Nephron progenitor cell (in vitro differentiated cells): ENCODE results near the gene MAP3K4.
A peak's percentile ranks its signal among the peaks of the same experiment; 100 is the strongest.

Source experiments
- DNase-seq: peaks from one replicate; pipeline ENCODE4 v3.0.0; 2021
- H3K27ac Mint-ChIP-seq: 2 replicates; pipeline ENCODE4 v1.8.0; 2021; ENCODE audit warnings: mild to moderate bottlenecking, moderate library complexity, mixed read lengths
- H3K27me3 Mint-ChIP-seq: 2 replicates; pipeline ENCODE4 v1.8.0; 2021; ENCODE audit warnings: mild to moderate bottlenecking, low read depth, mixed read lengths; ENCODE audit not compliant: poor library complexity
- H3K36me3 Mint-ChIP-seq: 2 replicates; pipeline ENCODE4 v1.8.0; 2021; ENCODE audit warnings: low read depth, mixed read lengths
- H3K4me1 Mint-ChIP-seq: 2 replicates; pipeline ENCODE4 v1.8.0; 2021; ENCODE audit warnings: mixed read lengths
- H3K4me3 Mint-ChIP-seq: 2 replicates; pipeline ENCODE4 v1.8.0; 2021; ENCODE audit warnings: mild to moderate bottlenecking, moderate library complexity, mixed read lengths
- H3K9me3 Mint-ChIP-seq: 2 replicates; pipeline ENCODE4 v1.8.0; 2021; ENCODE audit warnings: mild to moderate bottlenecking, moderate library complexity, mixed read lengths
- CTCF ChIP-seq: fragments of 200-600 bp; sonication (generic); IDR thresholded peaks from 2 replicates; pipeline ENCODE4 v1.5.0; 2021; ENCODE audit warnings: antibody characterized with exemption

MAP3K4 gene

GRCh38 chr6:161130541-161130940, 139.0 kb downstream of the MAP3K4 start:
- Mint-ChIP-seq H3K27ac (no peak overlapping the region), H3K4me1 (peaks cover 7% of the 10 kb centered on the region), H3K9me3 (peaks cover 52% of the 10 kb centered on the region), H3K27me3 (peaks cover 5% of the 10 kb centered on the region), H3K4me3 (no peak overlapping the region), H3K36me3 (peaks cover 100% of the 10 kb centered on the region)
- TF ChIP-seq CTCF = no peak
- no peak for DNase-seq

GRCh38 chr6:161130967-161131766, 139.6 kb downstream of the MAP3K4 start:
- TF ChIP-seq CTCF = no peak
- peaks cover 46% of the 10 kb centered on the region for H3K9me3 Mint-ChIP-seq
- H3K4me1 Mint-ChIP-seq = peaks cover 10% of the 10 kb centered on the region
- H3K4me3 Mint-ChIP-seq = no peak overlapping the region
- H3K27me3 Mint-ChIP-seq = peaks cover 5% of the 10 kb centered on the region
- no peak for DNase-seq
- peaks cover 100% of the 10 kb centered on the region for H3K36me3 Mint-ChIP-seq
- H3K27ac Mint-ChIP-seq = no peak overlapping the region

- TF ChIP-seq CTCF = no peak
- peaks cover 34% of the 10 kb centered on the region for H3K9me3 Mint-ChIP-seq
- peaks cover 100% of the 10 kb centered on the region for H3K36me3 Mint-ChIP-seq
- H3K27me3 Mint-ChIP-seq = peaks cover 5% of the 10 kb centered on the region
- H3K27ac Mint-ChIP-seq = no peak overlapping the region
- peaks cover 18% of the 10 kb centered on the region for H3K4me1 Mint-ChIP-seq
- DNase-seq = no peak
- H3K4me3 Mint-ChIP-seq = no peak overlapping the region
These were observed 140.8 kb downstream of the MAP3K4 start for GRCh38 chr6:161132384-161132783.

GRCh38 chr6:161133963-161134362, 142.4 kb downstream of the MAP3K4 start:
- Mint-ChIP-seq H3K4me3 (no peak overlapping the region), H3K36me3 (peaks cover 93% of the 10 kb centered on the region), H3K9me3 (peaks cover 18% of the 10 kb centered on the region), H3K4me1 (peaks cover 18% of the 10 kb centered on the region), H3K27me3 (peaks cover 5% of the 10 kb centered on the region), H3K27ac (peak overlapping the region; percentile 18)
- no peak for DNase-seq
- no peak for TF ChIP-seq CTCF

GRCh38 chr6:161134550-161135298, 143.2 kb downstream of the MAP3K4 start:
- peaks cover 5% of the 10 kb centered on the region for H3K27me3 Mint-ChIP-seq
- H3K9me3 Mint-ChIP-seq = peaks cover 10% of the 10 kb centered on the region
- H3K27ac Mint-ChIP-seq = no peak overlapping the region
- no peak overlapping the region for H3K4me3 Mint-ChIP-seq
- peaks cover 18% of the 10 kb centered on the region for H3K4me1 Mint-ChIP-seq
- TF ChIP-seq CTCF = no peak
- peaks cover 89% of the 10 kb centered on the region for H3K36me3 Mint-ChIP-seq
- no peak for DNase-seq
